GM23338 (cell line): ENCODE measurements around the gene MUC5AC. TPM values are rescaled to one million over a fixed set of nuclear protein-coding genes. Genes with fewer than 3 reads are reported as not detected.

Experiments used
- ATAC-seq: fragments of 200-7000 bp; cut with Tn5 transposase; 3 replicates; pipeline ENCODE4 v1.9.1; 2020
- DNase-seq: peaks from one replicate; pipeline ENCODE4 v3.0.0-alpha.2; 2015; ENCODE audit warnings: low spot score
- H2AFZ ChIP-seq: fragments of 200-600 bp; sonication (generic); 2 replicates; pipeline ENCODE4 v1.8.0; 2016; ENCODE audit warnings: antibody characterized with exemption, mild to moderate bottlenecking, moderate library complexity
- H3F3A ChIP-seq: fragments of 200-600 bp; sonication (generic); replicated peaks from 2 replicates; pipeline ENCODE4 v1.8.0; 2017; ENCODE audit warnings: antibody characterized with exemption, mixed run types, low read depth
- H3K27ac ChIP-seq: fragments of 200-600 bp; sonication (generic); 2 replicates; pipeline ENCODE4 v1.6.1; 2016; ENCODE audit warnings: low read depth
- H3K27me3 ChIP-seq: fragments of 200-600 bp; sonication (generic); 2 replicates; pipeline ENCODE4 v1.8.0; 2016; ENCODE audit warnings: mild to moderate bottlenecking, mixed run types, moderate library complexity; ENCODE audit not compliant: insufficient read depth
- H3K36me3 ChIP-seq: fragments of 200-600 bp; sonication (generic); 2 replicates; pipeline ENCODE4 v1.8.0; 2016; ENCODE audit warnings: mild to moderate bottlenecking; ENCODE audit not compliant: insufficient read depth
- H3K4me1 ChIP-seq: fragments of 200-600 bp; sonication (generic); 2 replicates; pipeline ENCODE4 v1.8.0; 2016; ENCODE audit warnings: mild to moderate bottlenecking, moderate library complexity; ENCODE audit not compliant: insufficient read depth
- H3K4me2 ChIP-seq: fragments of 200-600 bp; sonication (generic); 2 replicates; pipeline ENCODE4 v1.7.1; 2017; ENCODE audit warnings: mixed run types
- H3K4me3 ChIP-seq: fragments of 200-600 bp; sonication (generic); 2 replicates; pipeline ENCODE4 v1.6.1; 2016; ENCODE audit warnings: mixed run types
- H3K79me2 ChIP-seq: fragments of 200-600 bp; sonication (generic); replicated peaks from 2 replicates; pipeline ENCODE4 v1.8.0; 2017; ENCODE audit warnings: mild to moderate bottlenecking; ENCODE audit not compliant: insufficient read depth
- H3K9me2 ChIP-seq: fragments of 200-600 bp; sonication (generic); 2 replicates; pipeline ENCODE4 v1.8.0; 2017; ENCODE audit not compliant: insufficient read depth
- H4K20me1 ChIP-seq: fragments of 200-600 bp; sonication (generic); replicated peaks from 2 replicates; pipeline ENCODE4 v1.8.0; 2017; ENCODE audit warnings: mild to moderate bottlenecking; ENCODE audit not compliant: insufficient read depth
- H3K27ac Mint-ChIP-seq: 2 replicates; pipeline ENCODE4 v1.8.0; 2020; ENCODE audit warnings: inconsistent platforms, mild to moderate bottlenecking, moderate library complexity, mixed read lengths
- H3K27me3 Mint-ChIP-seq: 3 replicates; pipeline ENCODE4 v1.8.0; 2022; ENCODE audit warnings: low read depth, mild to moderate bottlenecking, moderate library complexity, mixed read lengths, inconsistent platforms; ENCODE audit not compliant: insufficient read depth, poor library complexity
- H3K36me3 Mint-ChIP-seq: 3 replicates; pipeline ENCODE4 v1.8.0; 2021; ENCODE audit warnings: low read depth, mild to moderate bottlenecking, inconsistent platforms, moderate library complexity, mixed read lengths
- H3K4me1 Mint-ChIP-seq: 3 replicates; pipeline ENCODE4 v1.8.0; 2020; ENCODE audit warnings: mild to moderate bottlenecking, inconsistent platforms, mixed read lengths
- H3K4me3 Mint-ChIP-seq: 3 replicates; pipeline ENCODE4 v1.8.0; 2021; ENCODE audit warnings: moderate library complexity, mild to moderate bottlenecking, inconsistent platforms, mixed read lengths
- H3K9me3 Mint-ChIP-seq: 3 replicates; pipeline ENCODE4 v1.8.0; 2020; ENCODE audit warnings: moderate library complexity, mild to moderate bottlenecking, inconsistent platforms, mixed read lengths
- CREB1 ChIP-seq: fragments of 250-450 bp; sonication (Bioruptor Pico); IDR thresholded peaks from 2 replicates; pipeline ENCODE4 v1.5.0; 2020; ENCODE audit warnings: low read depth, mild to moderate bottlenecking, moderate library complexity
- CTCF ChIP-seq, 2 experiments: fragments of 200-600 bp in 1 of 2; sonication (generic) in 1 of 2; conservative IDR thresholded peaks; 2 replicates each; pipeline versions ENCODE4 v1.5.1 to v1.6.1; 2016 to 2017; ENCODE audit warnings: antibody characterized with exemption in 2 of 2, low read depth in 2 of 2, mild to moderate bottlenecking in 2 of 2, moderate library complexity in 1 of 2
- EZH2 ChIP-seq: fragments of 200-600 bp; sonication (generic); IDR thresholded peaks from one replicate; pipeline ENCODE4 v1.8.0; 2017; ENCODE audit warnings: antibody characterized with exemption, mild to moderate bottlenecking, low read depth; ENCODE audit not compliant: unreplicated experiment
- EZH2phosphoT487 ChIP-seq: fragments of 200-600 bp; sonication (generic); IDR thresholded peaks from one replicate; pipeline ENCODE4 v1.8.1; 2018; ENCODE audit warnings: antibody characterized with exemption; ENCODE audit not compliant: unreplicated experiment
- JUNB ChIP-seq: IDR thresholded peaks from one replicate; pipeline ENCODE4 v1.6.1; 2016; ENCODE audit warnings: antibody characterized with exemption; ENCODE audit not compliant: unreplicated experiment
- NANOG ChIP-seq: IDR thresholded peaks from 2 replicates; pipeline ENCODE4 v1.6.1; 2016; ENCODE audit warnings: antibody characterized with exemption, borderline replicate concordance
- POLR2AphosphoS5 ChIP-seq: IDR thresholded peaks from 2 replicates; pipeline ENCODE4 v1.6.1; 2016; ENCODE audit warnings: antibody characterized with exemption, low read depth
- REST ChIP-seq: IDR thresholded peaks from one replicate; pipeline ENCODE4 v1.6.1; 2018; ENCODE audit warnings: antibody characterized with exemption; ENCODE audit not compliant: unreplicated experiment
- STAT1 ChIP-seq: IDR thresholded peaks from one replicate; pipeline ENCODE4 v1.6.1; 2016; ENCODE audit warnings: antibody characterized with exemption; ENCODE audit not compliant: unreplicated experiment
- ZNF114 ChIP-seq: fragments of 250-450 bp; sonication (Bioruptor Pico); IDR thresholded peaks from 2 replicates; pipeline ENCODE4 v1.5.0; 2020; ENCODE audit warnings: mild to moderate bottlenecking, moderate library complexity
- ZNF331 ChIP-seq: fragments of 250-450 bp; sonication (Bioruptor Pico); IDR thresholded peaks from 2 replicates; pipeline ENCODE4 v1.5.0; 2020; ENCODE audit warnings: low read depth, mild to moderate bottlenecking, moderate library complexity
- polyA plus RNA-seq: library from polyadenylated mRNA; unstranded; fragments of >200 nt; fragmentation: Nextera tagmentation; extraction: Ambion mirVana; gene quantifications from 2 replicates; pipeline ENCODE4 v1.2.1, GENCODE V29; 2016
- total RNA-seq: library from RNA; depleted of rRNA; stranded (reverse); fragments of >200 nt; shearing (Covaris generic); gene quantifications from 2 replicates; pipeline ENCODE4 v1.2.3, GENCODE V29; 2014
- TF ChIP-seq, protein P1 (sequence below): IDR thresholded peaks from 2 replicates; pipeline ENCODE4 v1.6.1; 2016; ENCODE audit warnings: antibody characterized with exemption
- TF ChIP-seq, protein P2 (sequence below): fragments of 250-450 bp; sonication (Bioruptor Pico); IDR thresholded peaks from 2 replicates; pipeline ENCODE4 v1.5.0; 2020; ENCODE audit warnings: mild to moderate bottlenecking, moderate library complexity

MUC5AC gene
- total and polyA plus RNA-seq, 2 experiments from 2014 or later, result not detected

DNA sequence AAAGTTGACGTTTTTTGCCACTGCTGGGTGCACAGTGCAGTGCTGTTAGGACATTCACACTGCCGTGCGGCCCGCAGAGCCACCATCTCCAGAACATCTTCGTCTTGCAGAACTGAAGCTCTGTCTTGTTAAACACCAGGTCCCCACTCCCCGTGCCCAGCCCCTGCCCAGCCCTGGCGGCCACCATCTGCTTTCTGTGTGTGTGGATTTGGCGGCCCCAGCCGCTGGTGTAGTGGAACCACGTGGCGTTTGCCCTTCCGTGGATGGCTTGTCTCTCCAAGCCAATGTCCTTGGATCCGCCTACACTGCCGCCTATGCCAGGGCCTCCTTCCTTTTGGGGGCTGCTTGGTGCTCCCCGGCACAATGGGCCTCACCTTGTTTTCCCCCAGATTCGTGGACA lies 8.2 kb upstream of the MUC5AC start:
- H3K27me3 ChIP-seq, result no peaks in the 10 kb centered on the region
- no peak for TF ChIP-seq CREB1 (CRISPR knock-in tag)
- TF ChIP-seq STAT1, result no peak
- no peak for TF ChIP-seq EZH2phosphoT487
- no peak for TF ChIP-seq ZNF331 (CRISPR knock-in tag)
- no peak for TF ChIP-seq CTCF (conservative IDR thresholded peaks at IDR 0.05; ENCODE audit: low read depth in 2 of 2)
- TF ChIP-seq JUNB, result no peak
- TF ChIP-seq, protein P1, sequence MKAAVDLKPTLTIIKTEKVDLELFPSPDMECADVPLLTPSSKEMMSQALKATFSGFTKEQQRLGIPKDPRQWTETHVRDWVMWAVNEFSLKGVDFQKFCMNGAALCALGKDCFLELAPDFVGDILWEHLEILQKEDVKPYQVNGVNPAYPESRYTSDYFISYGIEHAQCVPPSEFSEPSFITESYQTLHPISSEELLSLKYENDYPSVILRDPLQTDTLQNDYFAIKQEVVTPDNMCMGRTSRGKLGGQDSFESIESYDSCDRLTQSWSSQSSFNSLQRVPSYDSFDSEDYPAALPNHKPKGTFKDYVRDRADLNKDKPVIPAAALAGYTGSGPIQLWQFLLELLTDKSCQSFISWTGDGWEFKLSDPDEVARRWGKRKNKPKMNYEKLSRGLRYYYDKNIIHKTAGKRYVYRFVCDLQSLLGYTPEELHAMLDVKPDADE, result no peak
- no peak for TF ChIP-seq EZH2
- no peak for TF ChIP-seq REST
- no peak for TF ChIP-seq NANOG
- TF ChIP-seq, protein P2, sequence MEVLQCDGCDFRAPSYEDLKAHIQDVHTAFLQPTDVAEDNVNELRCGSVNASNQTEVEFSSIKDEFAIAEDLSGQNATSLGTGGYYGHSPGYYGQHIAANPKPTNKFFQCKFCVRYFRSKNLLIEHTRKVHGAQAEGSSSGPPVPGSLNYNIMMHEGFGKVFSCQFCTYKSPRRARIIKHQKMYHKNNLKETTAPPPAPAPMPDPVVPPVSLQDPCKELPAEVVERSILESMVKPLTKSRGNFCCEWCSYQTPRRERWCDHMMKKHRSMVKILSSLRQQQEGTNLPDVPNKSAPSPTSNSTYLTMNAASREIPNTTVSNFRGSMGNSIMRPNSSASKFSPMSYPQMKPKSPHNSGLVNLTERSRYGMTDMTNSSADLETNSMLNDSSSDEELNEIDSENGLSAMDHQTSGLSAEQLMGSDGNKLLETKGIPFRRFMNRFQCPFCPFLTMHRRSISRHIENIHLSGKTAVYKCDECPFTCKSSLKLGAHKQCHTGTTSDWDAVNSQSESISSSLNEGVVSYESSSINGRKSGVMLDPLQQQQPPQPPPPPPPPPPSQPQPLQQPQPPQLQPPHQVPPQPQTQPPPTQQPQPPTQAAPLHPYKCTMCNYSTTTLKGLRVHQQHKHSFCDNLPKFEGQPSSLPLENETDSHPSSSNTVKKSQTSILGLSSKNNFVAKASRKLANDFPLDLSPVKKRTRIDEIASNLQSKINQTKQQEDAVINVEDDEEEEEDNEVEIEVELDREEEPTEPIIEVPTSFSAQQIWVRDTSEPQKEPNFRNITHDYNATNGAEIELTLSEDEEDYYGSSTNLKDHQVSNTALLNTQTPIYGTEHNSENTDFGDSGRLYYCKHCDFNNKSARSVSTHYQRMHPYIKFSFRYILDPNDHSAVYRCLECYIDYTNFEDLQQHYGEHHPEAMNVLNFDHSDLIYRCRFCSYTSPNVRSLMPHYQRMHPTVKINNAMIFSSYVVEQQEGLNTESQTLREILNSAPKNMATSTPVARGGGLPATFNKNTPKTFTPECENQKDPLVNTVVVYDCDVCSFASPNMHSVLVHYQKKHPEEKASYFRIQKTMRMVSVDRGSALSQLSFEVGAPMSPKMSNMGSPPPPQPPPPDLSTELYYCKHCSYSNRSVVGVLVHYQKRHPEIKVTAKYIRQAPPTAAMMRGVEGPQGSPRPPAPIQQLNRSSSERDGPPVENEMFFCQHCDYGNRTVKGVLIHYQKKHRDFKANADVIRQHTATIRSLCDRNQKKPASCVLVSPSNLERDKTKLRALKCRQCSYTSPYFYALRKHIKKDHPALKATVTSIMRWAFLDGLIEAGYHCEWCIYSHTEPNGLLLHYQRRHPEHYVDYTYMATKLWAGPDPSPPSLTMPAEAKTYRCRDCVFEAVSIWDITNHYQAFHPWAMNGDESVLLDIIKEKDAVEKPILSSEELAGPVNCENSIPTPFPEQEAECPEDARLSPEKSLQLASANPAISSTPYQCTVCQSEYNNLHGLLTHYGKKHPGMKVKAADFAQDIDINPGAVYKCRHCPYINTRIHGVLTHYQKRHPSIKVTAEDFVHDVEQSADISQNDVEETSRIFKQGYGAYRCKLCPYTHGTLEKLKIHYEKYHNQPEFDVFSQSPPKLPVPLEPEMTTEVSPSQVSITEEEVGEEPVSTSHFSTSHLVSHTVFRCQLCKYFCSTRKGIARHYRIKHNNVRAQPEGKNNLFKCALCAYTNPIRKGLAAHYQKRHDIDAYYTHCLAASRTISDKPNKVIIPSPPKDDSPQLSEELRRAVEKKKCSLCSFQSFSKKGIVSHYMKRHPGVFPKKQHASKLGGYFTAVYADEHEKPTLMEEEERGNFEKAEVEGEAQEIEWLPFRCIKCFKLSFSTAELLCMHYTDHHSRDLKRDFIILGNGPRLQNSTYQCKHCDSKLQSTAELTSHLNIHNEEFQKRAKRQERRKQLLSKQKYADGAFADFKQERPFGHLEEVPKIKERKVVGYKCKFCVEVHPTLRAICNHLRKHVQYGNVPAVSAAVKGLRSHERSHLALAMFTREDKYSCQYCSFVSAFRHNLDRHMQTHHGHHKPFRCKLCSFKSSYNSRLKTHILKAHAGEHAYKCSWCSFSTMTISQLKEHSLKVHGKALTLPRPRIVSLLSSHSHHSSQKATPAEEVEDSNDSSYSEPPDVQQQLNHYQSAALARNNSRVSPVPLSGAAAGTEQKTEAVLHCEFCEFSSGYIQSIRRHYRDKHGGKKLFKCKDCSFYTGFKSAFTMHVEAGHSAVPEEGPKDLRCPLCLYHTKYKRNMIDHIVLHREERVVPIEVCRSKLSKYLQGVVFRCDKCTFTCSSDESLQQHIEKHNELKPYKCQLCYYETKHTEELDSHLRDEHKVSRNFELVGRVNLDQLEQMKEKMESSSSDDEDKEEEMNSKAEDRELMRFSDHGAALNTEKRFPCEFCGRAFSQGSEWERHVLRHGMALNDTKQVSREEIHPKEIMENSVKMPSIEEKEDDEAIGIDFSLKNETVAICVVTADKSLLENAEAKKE (CRISPR knock-in tag), result no peak
- no peak for TF ChIP-seq POLR2AphosphoS5
- no peak for TF ChIP-seq ZNF114 (CRISPR knock-in tag)
- H3K79me2 ChIP-seq, result no peaks in the 10 kb centered on the region
- H3K4me1 ChIP-seq, result no peaks in the 10 kb centered on the region
- H3K9me3 Mint-ChIP-seq, result peaks cover 24% of the 10 kb centered on the region
- H3K4me3 ChIP-seq, result no peak overlapping the region
- no peaks in the 10 kb centered on the region for H3K9me2 ChIP-seq
- H3K4me2 ChIP-seq, result no peak overlapping the region
- H3K36me3 ChIP-seq, result no peaks in the 10 kb centered on the region
- peaks cover 5% of the 10 kb centered on the region; the same call in 1 of the 3 replicates for H3K36me3 Mint-ChIP-seq
- H4K20me1 ChIP-seq, result no peaks in the 10 kb centered on the region
- DNase-seq (no peak), ATAC-seq (no peak)
- H3F3A ChIP-seq, result no peaks in the 10 kb centered on the region
- no peak overlapping the region for H3K27ac ChIP-seq
- H3K27ac Mint-ChIP-seq, result no peak overlapping the region
- H3K27me3 Mint-ChIP-seq, result peaks cover 14% of the 10 kb centered on the region
- no peaks in the 10 kb centered on the region for H3K4me1 Mint-ChIP-seq
- H3K4me3 Mint-ChIP-seq, result no peak overlapping the region
- no peak overlapping the region for H2AFZ ChIP-seq
